HepG2 (cell line): ENCODE results near the gene IZUMO4. TPM values are rescaled to one million over a fixed set of nuclear protein-coding genes. Genes with fewer than 3 reads are reported as not detected.

ENCODE experiments used
- JUNB ChIP-seq: sonication (generic); formaldehyde crosslinking; IDR thresholded peaks from 2 replicates; pipeline ENCODE4 v1.8.0; 2022; ENCODE audit warnings: missing genetic modification reagents, mild to moderate bottlenecking, borderline replicate concordance
- MBNL3 ChIP-seq: fragments of 250-450 bp; sonication (Bioruptor Pico); conservative IDR thresholded peaks from 2 replicates; pipeline ENCODE4 v1.8.0; 2022; ENCODE audit warnings: mild to moderate bottlenecking, inconsistent platforms
- MXI1 ChIP-seq: IDR thresholded peaks from 3 replicates; pipeline ENCODE4 v1.6.1; 2012; ENCODE audit warnings: low read depth, low read length, inconsistent platforms, borderline replicate concordance
- NFE2 ChIP-seq: sonication (generic); formaldehyde crosslinking; IDR thresholded peaks from 2 replicates; pipeline ENCODE4 v1.4.0; 2020; ENCODE audit warnings: missing genetic modification reagents
- U2AF1 ChIP-seq: fragments of 200-400 bp; formaldehyde crosslinking; optimal IDR thresholded peaks from 2 replicates; pipeline ENCODE3; 2017; ENCODE audit warnings: mild to moderate bottlenecking, low read depth, low read length
- ZNF136 ChIP-seq: sonication (generic); formaldehyde crosslinking; IDR thresholded peaks from 2 replicates; pipeline ENCODE4 v1.8.1; 2022; ENCODE audit warnings: low read depth, mild to moderate bottlenecking, moderate library complexity, missing genetic modification reagents
- ZNF251 ChIP-seq: sonication (generic); formaldehyde crosslinking; IDR thresholded peaks from 2 replicates; pipeline ENCODE4 v1.9.0; 2021; ENCODE audit warnings: mild to moderate bottlenecking, missing genetic modification reagents
- ZNF350 ChIP-seq: sonication (generic); formaldehyde crosslinking; IDR thresholded peaks from 2 replicates; pipeline ENCODE4 v1.4.0; 2020; ENCODE audit warnings: mild to moderate bottlenecking, low read depth, missing genetic modification reagents, borderline replicate concordance
- ZNF510 ChIP-seq: sonication (generic); formaldehyde crosslinking; IDR thresholded peaks from 2 replicates; pipeline ENCODE4 v1.4.0; 2020; ENCODE audit warnings: low read depth, mild to moderate bottlenecking, missing genetic modification reagents
- ZNF589 ChIP-seq: sonication (generic); formaldehyde crosslinking; conservative IDR thresholded peaks from 2 replicates; pipeline ENCODE4 v1.8.0; 2022; ENCODE audit warnings: mild to moderate bottlenecking, moderate library complexity, missing genetic modification reagents
- ZNF644 ChIP-seq: IDR thresholded peaks from 2 replicates; pipeline ENCODE4 v1.6.1; 2016; ENCODE audit warnings: low read depth
- polyA plus RNA-seq, 8 experiments: library from polyadenylated mRNA; depleted of rRNA in 3 of 8; stranded (reverse) in 7 of 8; unstranded in 1 of 8; fragments of >200 nt; fragmentation: Illumina TruSeq in 4 of 8; extraction: Trizol in 4 of 8; gene quantifications; 2 replicates each; pipeline versions ENCODE4 v1.2.1 to v1.2.3, GENCODE V29; 2011 to 2016; ENCODE audit warnings: low read depth in 4 of 8, missing spikeins in 1 of 8, mixed read lengths in 1 of 8; ENCODE audit not compliant: insufficient read depth in 1 of 8
- total RNA-seq, 5 experiments: library from RNA; depleted of rRNA; stranded (reverse); fragments of >200 nt; fragmentation: Illumina TruSeq; extraction: Trizol; gene quantifications; 2 replicates each; pipeline ENCODE4 v1.2.3, GENCODE V29; 2016; ENCODE audit warnings: low read depth in 1 of 5
- TF ChIP-seq, protein P1 (sequence below): sonication (generic); formaldehyde crosslinking; IDR thresholded peaks from 2 replicates; pipeline ENCODE4 v1.4.0; 2020; ENCODE audit warnings: low read depth, mild to moderate bottlenecking, missing genetic modification reagents
- TF ChIP-seq, protein P2 (sequence below): sonication (generic); formaldehyde crosslinking; IDR thresholded peaks from 2 replicates; pipeline ENCODE4 v1.4.0; 2020; ENCODE audit warnings: missing genetic modification reagents, borderline replicate concordance
- TF ChIP-seq, protein P3 (sequence below): sonication (generic); formaldehyde crosslinking; IDR thresholded peaks from 2 replicates; pipeline ENCODE4 v1.4.0; 2020; ENCODE audit warnings: mild to moderate bottlenecking, missing genetic modification reagents
- TF ChIP-seq, protein P4 (sequence below): sonication (generic); formaldehyde crosslinking; IDR thresholded peaks from 2 replicates; pipeline ENCODE4 v1.8.0; 2022; ENCODE audit warnings: mild to moderate bottlenecking, missing genetic modification reagents, borderline replicate concordance
- TF ChIP-seq, protein P5 (sequence below): sonication (generic); formaldehyde crosslinking; IDR thresholded peaks from 2 replicates; pipeline ENCODE4 v1.5.0; 2020; ENCODE audit warnings: mild to moderate bottlenecking, missing genetic modification reagents, borderline replicate concordance

Gene IZUMO4
- total and polyA plus RNA-seq, 2 of the 13 experiments (the other 11 are each of a cell fraction or from before 2014, with no cell fraction given) = 0.77 to 3.9 TPM

DNA sequence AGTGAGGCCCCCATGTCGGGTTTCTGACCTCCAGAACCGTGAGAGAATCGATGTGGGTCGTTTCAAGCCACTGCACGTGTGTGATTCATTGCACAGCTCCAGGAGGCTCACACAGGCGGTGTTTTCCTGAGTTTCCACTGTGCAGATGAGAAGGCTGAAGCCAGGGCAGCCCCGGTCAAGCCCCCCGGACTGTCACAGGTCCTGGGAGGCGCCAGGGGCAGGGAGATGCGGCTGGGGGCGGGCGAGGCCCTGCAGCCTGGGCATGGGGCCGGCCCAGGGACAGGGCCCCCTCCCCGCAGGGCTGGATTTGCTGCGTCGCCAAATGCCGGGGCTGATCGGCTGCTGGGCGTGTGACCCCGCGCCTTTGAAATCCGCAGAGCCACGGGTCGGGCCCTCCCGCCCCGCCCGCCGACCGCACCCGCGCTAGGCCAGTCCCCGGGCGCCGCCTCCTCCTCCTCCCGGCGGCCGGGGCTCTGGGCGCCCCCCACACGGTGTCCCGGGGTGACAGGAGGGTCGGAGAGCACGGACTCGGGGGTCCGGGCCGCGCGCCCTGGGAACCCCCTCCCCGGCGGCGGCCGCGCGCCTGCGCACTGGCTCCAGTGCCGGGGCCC is 35.7 kb upstream of the IZUMO4 start (continued):
- TF ChIP-seq, protein P1, sequence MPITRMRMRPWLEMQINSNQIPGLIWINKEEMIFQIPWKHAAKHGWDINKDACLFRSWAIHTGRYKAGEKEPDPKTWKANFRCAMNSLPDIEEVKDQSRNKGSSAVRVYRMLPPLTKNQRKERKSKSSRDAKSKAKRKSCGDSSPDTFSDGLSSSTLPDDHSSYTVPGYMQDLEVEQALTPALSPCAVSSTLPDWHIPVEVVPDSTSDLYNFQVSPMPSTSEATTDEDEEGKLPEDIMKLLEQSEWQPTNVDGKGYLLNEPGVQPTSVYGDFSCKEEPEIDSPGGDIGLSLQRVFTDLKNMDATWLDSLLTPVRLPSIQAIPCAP (CRISPR knock-in tag) = no peak
- TF ChIP-seq U2AF1 = no peak
- TF ChIP-seq, protein P2, sequence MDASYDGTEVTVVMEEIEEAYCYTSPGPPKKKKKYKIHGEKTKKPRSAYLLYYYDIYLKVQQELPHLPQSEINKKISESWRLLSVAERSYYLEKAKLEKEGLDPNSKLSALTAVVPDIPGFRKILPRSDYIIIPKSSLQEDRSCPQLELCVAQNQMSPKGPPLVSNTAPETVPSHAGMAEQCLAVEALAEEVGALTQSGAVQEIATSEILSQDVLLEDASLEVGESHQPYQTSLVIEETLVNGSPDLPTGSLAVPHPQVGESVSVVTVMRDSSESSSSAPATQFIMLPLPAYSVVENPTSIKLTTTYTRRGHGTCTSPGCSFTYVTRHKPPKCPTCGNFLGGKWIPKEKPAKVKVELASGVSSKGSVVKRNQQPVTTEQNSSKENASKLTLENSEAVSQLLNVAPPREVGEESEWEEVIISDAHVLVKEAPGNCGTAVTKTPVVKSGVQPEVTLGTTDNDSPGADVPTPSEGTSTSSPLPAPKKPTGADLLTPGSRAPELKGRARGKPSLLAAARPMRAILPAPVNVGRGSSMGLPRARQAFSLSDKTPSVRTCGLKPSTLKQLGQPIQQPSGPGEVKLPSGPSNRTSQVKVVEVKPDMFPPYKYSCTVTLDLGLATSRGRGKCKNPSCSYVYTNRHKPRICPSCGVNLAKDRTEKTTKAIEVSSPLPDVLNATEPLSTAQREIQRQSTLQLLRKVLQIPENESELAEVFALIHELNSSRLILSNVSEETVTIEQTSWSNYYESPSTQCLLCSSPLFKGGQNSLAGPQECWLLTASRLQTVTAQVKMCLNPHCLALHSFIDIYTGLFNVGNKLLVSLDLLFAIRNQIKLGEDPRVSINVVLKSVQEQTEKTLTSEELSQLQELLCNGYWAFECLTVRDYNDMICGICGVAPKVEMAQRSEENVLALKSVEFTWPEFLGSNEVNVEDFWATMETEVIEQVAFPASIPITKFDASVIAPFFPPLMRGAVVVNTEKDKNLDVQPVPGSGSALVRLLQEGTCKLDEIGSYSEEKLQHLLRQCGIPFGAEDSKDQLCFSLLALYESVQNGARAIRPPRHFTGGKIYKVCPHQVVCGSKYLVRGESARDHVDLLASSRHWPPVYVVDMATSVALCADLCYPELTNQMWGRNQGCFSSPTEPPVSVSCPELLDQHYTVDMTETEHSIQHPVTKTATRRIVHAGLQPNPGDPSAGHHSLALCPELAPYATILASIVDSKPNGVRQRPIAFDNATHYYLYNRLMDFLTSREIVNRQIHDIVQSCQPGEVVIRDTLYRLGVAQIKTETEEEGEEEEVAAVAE (CRISPR knock-in tag) = 0 out of 2 replicates have a peak, but pooled peaks have one; percentile 0
- peak; percentile 53; the same call in 1 of the 3 replicates for TF ChIP-seq MXI1
- TF ChIP-seq MBNL3 (CRISPR knock-in tag) = no peak
- no peak for TF ChIP-seq ZNF251 (CRISPR knock-in tag)
- TF ChIP-seq ZNF589 (CRISPR knock-in tag) = no peak
- TF ChIP-seq JUNB (CRISPR knock-in tag) = no peak
- TF ChIP-seq NFE2 (CRISPR knock-in tag) = no peak
- no peak for TF ChIP-seq ZNF136 (CRISPR knock-in tag)
- TF ChIP-seq, protein P3, sequence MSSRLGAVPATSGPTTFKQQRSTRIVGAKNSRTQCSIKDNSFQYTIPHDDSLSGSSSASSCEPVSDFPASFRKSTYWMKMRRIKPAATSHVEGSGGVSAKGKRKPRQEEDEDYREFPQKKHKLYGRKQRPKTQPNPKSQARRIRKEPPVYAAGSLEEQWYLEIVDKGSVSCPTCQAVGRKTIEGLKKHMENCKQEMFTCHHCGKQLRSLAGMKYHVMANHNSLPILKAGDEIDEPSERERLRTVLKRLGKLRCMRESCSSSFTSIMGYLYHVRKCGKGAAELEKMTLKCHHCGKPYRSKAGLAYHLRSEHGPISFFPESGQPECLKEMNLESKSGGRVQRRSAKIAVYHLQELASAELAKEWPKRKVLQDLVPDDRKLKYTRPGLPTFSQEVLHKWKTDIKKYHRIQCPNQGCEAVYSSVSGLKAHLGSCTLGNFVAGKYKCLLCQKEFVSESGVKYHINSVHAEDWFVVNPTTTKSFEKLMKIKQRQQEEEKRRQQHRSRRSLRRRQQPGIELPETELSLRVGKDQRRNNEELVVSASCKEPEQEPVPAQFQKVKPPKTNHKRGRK (CRISPR knock-in tag) = no peak
- no peak for TF ChIP-seq ZNF644 (CRISPR knock-in tag)
- TF ChIP-seq, protein P4, sequence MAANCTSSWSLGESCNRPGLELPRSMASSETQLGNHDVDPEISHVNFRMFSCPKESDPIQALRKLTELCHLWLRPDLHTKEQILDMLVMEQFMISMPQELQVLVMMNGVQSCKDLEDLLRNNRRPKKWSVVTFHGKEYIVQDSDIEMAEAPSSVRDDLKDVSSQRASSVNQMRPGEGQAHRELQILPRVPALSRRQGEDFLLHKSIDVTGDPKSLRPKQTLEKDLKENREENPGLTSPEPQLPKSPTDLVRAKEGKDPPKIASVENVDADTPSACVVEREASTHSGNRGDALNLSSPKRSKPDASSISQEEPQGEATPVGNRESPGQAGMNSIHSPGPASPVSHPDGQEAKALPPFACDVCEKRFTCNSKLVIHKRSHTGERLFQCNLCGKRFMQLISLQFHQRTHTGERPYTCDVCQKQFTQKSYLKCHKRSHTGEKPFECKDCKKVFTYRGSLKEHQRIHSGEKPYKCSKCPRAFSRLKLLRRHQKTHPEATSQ (CRISPR knock-in tag) = no peak
- TF ChIP-seq, protein P5, sequence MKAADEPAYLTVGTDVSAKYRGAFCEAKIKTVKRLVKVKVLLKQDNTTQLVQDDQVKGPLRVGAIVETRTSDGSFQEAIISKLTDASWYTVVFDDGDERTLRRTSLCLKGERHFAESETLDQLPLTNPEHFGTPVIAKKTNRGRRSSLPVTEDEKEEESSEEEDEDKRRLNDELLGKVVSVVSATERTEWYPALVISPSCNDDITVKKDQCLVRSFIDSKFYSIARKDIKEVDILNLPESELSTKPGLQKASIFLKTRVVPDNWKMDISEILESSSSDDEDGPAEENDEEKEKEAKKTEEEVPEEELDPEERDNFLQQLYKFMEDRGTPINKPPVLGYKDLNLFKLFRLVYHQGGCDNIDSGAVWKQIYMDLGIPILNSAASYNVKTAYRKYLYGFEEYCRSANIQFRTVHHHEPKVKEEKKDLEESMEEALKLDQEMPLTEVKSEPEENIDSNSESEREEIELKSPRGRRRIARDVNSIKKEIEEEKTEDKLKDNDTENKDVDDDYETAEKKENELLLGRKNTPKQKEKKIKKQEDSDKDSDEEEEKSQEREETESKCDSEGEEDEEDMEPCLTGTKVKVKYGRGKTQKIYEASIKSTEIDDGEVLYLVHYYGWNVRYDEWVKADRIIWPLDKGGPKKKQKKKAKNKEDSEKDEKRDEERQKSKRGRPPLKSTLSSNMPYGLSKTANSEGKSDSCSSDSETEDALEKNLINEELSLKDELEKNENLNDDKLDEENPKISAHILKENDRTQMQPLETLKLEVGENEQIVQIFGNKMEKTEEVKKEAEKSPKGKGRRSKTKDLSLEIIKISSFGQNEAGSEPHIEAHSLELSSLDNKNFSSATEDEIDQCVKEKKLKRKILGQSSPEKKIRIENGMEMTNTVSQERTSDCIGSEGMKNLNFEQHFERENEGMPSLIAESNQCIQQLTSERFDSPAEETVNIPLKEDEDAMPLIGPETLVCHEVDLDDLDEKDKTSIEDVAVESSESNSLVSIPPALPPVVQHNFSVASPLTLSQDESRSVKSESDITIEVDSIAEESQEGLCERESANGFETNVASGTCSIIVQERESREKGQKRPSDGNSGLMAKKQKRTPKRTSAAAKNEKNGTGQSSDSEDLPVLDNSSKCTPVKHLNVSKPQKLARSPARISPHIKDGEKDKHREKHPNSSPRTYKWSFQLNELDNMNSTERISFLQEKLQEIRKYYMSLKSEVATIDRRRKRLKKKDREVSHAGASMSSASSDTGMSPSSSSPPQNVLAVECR (CRISPR knock-in tag) = peak; percentile 54
- no peak for TF ChIP-seq ZNF510 (CRISPR knock-in tag)
- no peak for TF ChIP-seq ZNF350
